MM.1S (cell line): ENCODE results near the gene CNMD.

Experiments used
- DNase-seq: peaks from one replicate; pipeline ENCODE4 v3.0.0-alpha.2; 2015
- H2AFZ ChIP-seq: fragments of 300-600 bp; sonication (generic); 2 replicates; pipeline ENCODE4 v1.6.0; 2016; ENCODE audit warnings: antibody characterized with exemption, low read length
- H3F3A ChIP-seq: fragments of 300-600 bp; sonication (generic); 2 replicates; pipeline ENCODE4 v1.6.1; 2016; ENCODE audit warnings: mild to moderate bottlenecking, antibody characterized with exemption, low read length, moderate library complexity, mixed read lengths; ENCODE audit not compliant: insufficient read depth
- H3K27ac ChIP-seq: fragments of 300-600 bp; sonication (generic); 2 replicates; pipeline ENCODE4 v1.5.1; 2016; ENCODE audit warnings: mild to moderate bottlenecking, low read length
- H3K27me3 ChIP-seq: fragments of 300-600 bp; sonication (generic); replicated peaks from 2 replicates; pipeline ENCODE4 v1.6.0; 2016; ENCODE audit warnings: low read length; ENCODE audit not compliant: insufficient read depth
- H3K36me3 ChIP-seq: fragments of 300-600 bp; sonication (generic); replicated peaks from 2 replicates; pipeline ENCODE4 v1.6.1; 2016; ENCODE audit warnings: mild to moderate bottlenecking, low read length, mixed read lengths; ENCODE audit not compliant: insufficient read depth
- H3K4me1 ChIP-seq: fragments of 300-600 bp; sonication (generic); 2 replicates; pipeline ENCODE4 v1.6.1; 2016; ENCODE audit warnings: low read length, mixed read lengths
- H3K4me2 ChIP-seq: fragments of 300-600 bp; sonication (generic); 2 replicates; pipeline ENCODE4 v1.6.0; 2016; ENCODE audit warnings: low read depth, low read length
- H3K4me3 ChIP-seq: fragments of 300-600 bp; sonication (generic); 2 replicates; pipeline ENCODE4 v1.5.1; 2016; ENCODE audit warnings: low read length, mixed read lengths
- H3K79me2 ChIP-seq: fragments of 300-600 bp; sonication (generic); 2 replicates; pipeline ENCODE4 v1.6.1; 2016; ENCODE audit warnings: mixed run types, low read length, mixed read lengths
- H3K9ac ChIP-seq: fragments of 300-600 bp; sonication (generic); 2 replicates; pipeline ENCODE4 v1.6.1; 2016; ENCODE audit warnings: low read length, mixed read lengths
- H3K9me2 ChIP-seq: fragments of 300-600 bp; sonication (generic); replicated peaks from 2 replicates; pipeline ENCODE4 v1.6.1; 2016; ENCODE audit warnings: mild to moderate bottlenecking, low read length, mixed read lengths; ENCODE audit not compliant: insufficient read depth
- H3K9me3 ChIP-seq: fragments of 300-600 bp; sonication (generic); replicated peaks from 2 replicates; pipeline ENCODE4 v1.6.1; 2016; ENCODE audit warnings: mild to moderate bottlenecking, low read length, mixed read lengths; ENCODE audit not compliant: insufficient read depth
- H4K20me1 ChIP-seq: fragments of 300-600 bp; sonication (generic); 2 replicates; pipeline ENCODE4 v1.6.1; 2016; ENCODE audit warnings: mild to moderate bottlenecking, low read length, moderate library complexity, mixed read lengths; ENCODE audit not compliant: insufficient read depth
- CTCF ChIP-seq: fragments of 300-600 bp; sonication (generic); IDR thresholded peaks from 2 replicates; pipeline ENCODE4 v1.5.1; 2016; ENCODE audit warnings: antibody characterized with exemption, low read length, mixed read lengths
- EZH2 ChIP-seq: fragments of 300-600 bp; sonication (generic); optimal IDR thresholded peaks from 2 replicates; pipeline ENCODE3; 2017; ENCODE audit warnings: low read depth, mild to moderate bottlenecking, antibody characterized with exemption, low read length, mixed read lengths
- EZH2phosphoT487 ChIP-seq: fragments of 300-600 bp; sonication (generic); IDR thresholded peaks from 2 replicates; pipeline ENCODE4 v1.6.1; 2018; ENCODE audit warnings: antibody characterized with exemption, low read length

The CNMD gene

DNA sequence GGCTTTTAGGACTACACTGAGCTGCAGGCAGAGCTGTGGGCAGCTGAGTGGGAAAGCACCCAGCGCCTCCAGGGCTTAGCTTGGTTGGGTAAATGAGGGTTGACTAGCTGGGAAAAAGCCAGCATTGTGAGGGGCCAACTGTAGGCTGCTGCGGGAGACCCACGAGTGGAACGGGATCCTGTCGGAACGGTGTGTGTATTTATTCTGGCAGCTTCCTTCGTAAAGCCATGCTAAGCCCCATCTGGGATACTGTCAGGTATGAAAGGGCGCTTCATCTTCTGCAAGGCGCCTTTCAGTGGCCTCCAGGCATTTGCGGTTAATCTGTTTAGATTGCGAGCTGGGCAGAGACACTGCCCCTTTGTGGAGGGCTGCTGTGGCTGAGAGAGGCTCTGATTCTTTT is 39.5 kb upstream of the CNMD start:
- H3K9ac ChIP-seq: no peak overlapping the region
- H3K36me3 ChIP-seq: no peaks in the 10 kb centered on the region
- no peak overlapping the region for H3K27ac ChIP-seq
- no peaks in the 10 kb centered on the region for H3K9me2 ChIP-seq
- no peak overlapping the region for H3K4me2 ChIP-seq
- H3K79me2 ChIP-seq: no peaks in the 10 kb centered on the region
- TF ChIP-seq EZH2phosphoT487 (no peak), EZH2 (no peak)
- no peaks in the 10 kb centered on the region for H3K9me3 ChIP-seq
- H3K27me3 ChIP-seq: no peaks in the 10 kb centered on the region
- H4K20me1 ChIP-seq: no peaks in the 10 kb centered on the region
- H3F3A ChIP-seq: peaks cover 7% of the 10 kb centered on the region; the same call in 1 of the 2 replicates
- H2AFZ ChIP-seq: no peak overlapping the region
- no peak for DNase-seq
- H3K4me3 ChIP-seq: no peak overlapping the region
- peaks cover 20% of the 10 kb centered on the region for H3K4me1 ChIP-seq

GRCh38 chr13:52776726-52777125 is 37.1 kb upstream of the CNMD start:
- H3K4me2 ChIP-seq: no peak overlapping the region
- H3K27me3 ChIP-seq: no peaks in the 10 kb centered on the region
- no peaks in the 10 kb centered on the region for H3K79me2 ChIP-seq

GRCh38 chr13:52775511-52775910 is 35.9 kb upstream of the CNMD start:
- Histone ChIP-seq H3K36me3 (no peaks in the 10 kb centered on the region), H3K4me2 (no peak overlapping the region), H3K4me1 (peaks cover 11% of the 10 kb centered on the region), H4K20me1 (no peaks in the 10 kb centered on the region), H3K9me3 (no peaks in the 10 kb centered on the region), H3K9me2 (no peaks in the 10 kb centered on the region), H3K9ac (no peak overlapping the region), H3K4me3 (no peak overlapping the region), H3F3A (peaks cover 5% of the 10 kb centered on the region; the same call in 1 of the 2 replicates), H3K27me3 (no peaks in the 10 kb centered on the region), H2AFZ (no peak overlapping the region), H3K27ac (no peak overlapping the region), H3K79me2 (no peaks in the 10 kb centered on the region)
- DNase-seq: no peak
- TF ChIP-seq EZH2 (no peak), CTCF (no peak), EZH2phosphoT487 (no peak)

More at GRCh38 chr13:52776726-52777125, 37.1 kb upstream of the CNMD start:
- H3K36me3 ChIP-seq: no peaks in the 10 kb centered on the region
- H2AFZ ChIP-seq: no peak overlapping the region
- H3K27ac ChIP-seq: no peak overlapping the region
- peaks cover 20% of the 10 kb centered on the region for H3K4me1 ChIP-seq
- no peaks in the 10 kb centered on the region for H3K9me2 ChIP-seq
- no peak overlapping the region for H3K4me3 ChIP-seq
- no peak for TF ChIP-seq EZH2
- no peak for TF ChIP-seq CTCF
- no peak for TF ChIP-seq EZH2phosphoT487
- no peaks in the 10 kb centered on the region for H4K20me1 ChIP-seq
- H3K9me3 ChIP-seq: no peaks in the 10 kb centered on the region
- H3F3A ChIP-seq: peaks cover 7% of the 10 kb centered on the region; the same call in 1 of the 2 replicates
- no peak for DNase-seq
- H3K9ac ChIP-seq: no peak overlapping the region

- Histone ChIP-seq H3K4me1 (no peaks in the 10 kb centered on the region), H3K4me2 (no peak overlapping the region), H3K27ac (no peak overlapping the region), H3F3A (no peaks in the 10 kb centered on the region), H3K9ac (no peak overlapping the region), H4K20me1 (no peaks in the 10 kb centered on the region), H3K4me3 (no peak overlapping the region), H3K27me3 (no peaks in the 10 kb centered on the region), H3K9me3 (no peaks in the 10 kb centered on the region), H3K79me2 (no peaks in the 10 kb centered on the region), H3K36me3 (no peaks in the 10 kb centered on the region), H3K9me2 (no peaks in the 10 kb centered on the region), H2AFZ (no peak overlapping the region)
- DNase-seq: no peak
- TF ChIP-seq CTCF (no peak), EZH2phosphoT487 (no peak), EZH2 (no peak)
Observed at GRCh38 chr13:52767949-52768516, 28.4 kb upstream of the CNMD start.
